HAP-1 (cell line): ENCODE measurements around the gene SLC22A14.
A peak's percentile ranks its signal among the peaks of the same experiment; 100 is the strongest.
"Not testable (repeated sequence)": the region's sequence is repeated elsewhere in the genome, so short reads cannot be mapped to it uniquely, and the experiment has no call there.

ENCODE experiments used
- DNase-seq, 2 experiments: peaks; one replicate each; pipeline ENCODE4 v3.0.0-alpha.2; 2016 to 2020; ENCODE audit warnings: low spot score in 2 of 2
- H3K27me3 ChIP-seq: fragments of 250-450 bp; sonication (Bioruptor Pico); 2 replicates; pipeline ENCODE4 v1.5.1; 2020; ENCODE audit warnings: low read depth, mild to moderate bottlenecking, moderate library complexity
- H3K36me3 ChIP-seq: fragments of 250-450 bp; sonication (Bioruptor Pico); replicated peaks from 2 replicates; pipeline ENCODE4 v1.5.1; 2020; ENCODE audit warnings: mild to moderate bottlenecking
- H3K4me1 ChIP-seq: fragments of 250-450 bp; sonication (Bioruptor Pico); 2 replicates; pipeline ENCODE4 v1.5.1; 2020; ENCODE audit warnings: mild to moderate bottlenecking
- H3K4me3 ChIP-seq: fragments of 250-450 bp; sonication (Bioruptor Pico); 2 replicates; pipeline ENCODE4 v1.5.1; 2020; ENCODE audit warnings: mild to moderate bottlenecking, moderate library complexity
- H3K9me3 ChIP-seq: fragments of 250-450 bp; sonication (Bioruptor Pico); 2 replicates; pipeline ENCODE4 v1.5.1; 2020; ENCODE audit warnings: mild to moderate bottlenecking, moderate library complexity
- in situ Hi-C: fragments of 300-500 bp; cut with MboI; formaldehyde crosslinking; loops from 3 replicates; pipeline ENCODE4 v1.14.3; 2020; ENCODE audit warnings: low sequenced_read_pairs, inconsistent platforms, mixed read lengths

Gene SLC22A14

DNA sequence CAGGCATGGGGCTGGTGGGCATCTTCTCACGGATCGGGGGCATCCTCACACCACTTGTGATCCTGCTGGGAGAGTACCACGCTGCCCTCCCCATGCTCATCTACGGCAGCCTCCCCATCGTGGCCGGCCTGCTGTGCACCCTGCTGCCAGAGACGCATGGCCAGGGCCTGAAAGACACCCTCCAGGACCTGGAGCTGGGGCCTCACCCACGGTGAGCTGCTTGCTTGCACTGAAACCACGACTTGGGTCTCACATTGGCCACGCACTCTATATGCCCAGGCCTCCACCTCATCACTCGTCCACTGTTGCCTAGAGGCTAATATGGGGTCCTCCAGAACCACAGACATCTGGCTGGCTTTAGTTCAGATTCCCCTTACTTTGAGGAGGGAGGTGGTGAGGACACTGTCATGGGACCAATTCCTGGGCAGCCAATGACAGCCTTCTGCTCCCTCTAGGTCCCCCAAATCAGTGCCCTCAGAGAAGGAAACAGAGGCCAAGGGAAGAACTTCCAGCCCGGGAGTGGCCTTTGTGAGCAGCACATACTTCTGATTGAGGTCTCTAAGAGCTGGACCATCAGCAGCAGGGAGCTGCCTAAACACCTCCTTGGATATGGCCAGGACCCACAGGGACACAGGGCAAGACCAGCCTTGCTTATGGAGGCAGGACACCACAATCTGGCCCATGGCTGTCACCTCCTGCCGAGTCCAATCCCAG, 5.0 kb upstream of the SLC22A14 start:
- H3K4me3 ChIP-seq: no peak overlapping the region
- in situ Hi-C loops: no loop called here
- no peaks in the 10 kb centered on the region for H3K9me3 ChIP-seq
- H3K4me1 ChIP-seq: 0 out of 2 replicates have a peak, but pooled peaks cover 3% of the 10 kb centered on the region
- no peak for DNase-seq
- H3K27me3 ChIP-seq: no peaks in the 10 kb centered on the region
- no peaks in the 10 kb centered on the region for H3K36me3 ChIP-seq

- no peak for DNase-seq
- no peaks in the 10 kb centered on the region for H3K27me3 ChIP-seq
- H3K4me3 ChIP-seq: no peak overlapping the region
- no peaks in the 10 kb centered on the region for H3K9me3 ChIP-seq
- no peaks in the 10 kb centered on the region for H3K4me1 ChIP-seq
- H3K36me3 ChIP-seq: no peaks in the 10 kb centered on the region
- in situ Hi-C loops: no loop called here
Measured at GRCh38 chr3:38278841-38279240, 3.3 kb upstream of the SLC22A14 start.

DNA sequence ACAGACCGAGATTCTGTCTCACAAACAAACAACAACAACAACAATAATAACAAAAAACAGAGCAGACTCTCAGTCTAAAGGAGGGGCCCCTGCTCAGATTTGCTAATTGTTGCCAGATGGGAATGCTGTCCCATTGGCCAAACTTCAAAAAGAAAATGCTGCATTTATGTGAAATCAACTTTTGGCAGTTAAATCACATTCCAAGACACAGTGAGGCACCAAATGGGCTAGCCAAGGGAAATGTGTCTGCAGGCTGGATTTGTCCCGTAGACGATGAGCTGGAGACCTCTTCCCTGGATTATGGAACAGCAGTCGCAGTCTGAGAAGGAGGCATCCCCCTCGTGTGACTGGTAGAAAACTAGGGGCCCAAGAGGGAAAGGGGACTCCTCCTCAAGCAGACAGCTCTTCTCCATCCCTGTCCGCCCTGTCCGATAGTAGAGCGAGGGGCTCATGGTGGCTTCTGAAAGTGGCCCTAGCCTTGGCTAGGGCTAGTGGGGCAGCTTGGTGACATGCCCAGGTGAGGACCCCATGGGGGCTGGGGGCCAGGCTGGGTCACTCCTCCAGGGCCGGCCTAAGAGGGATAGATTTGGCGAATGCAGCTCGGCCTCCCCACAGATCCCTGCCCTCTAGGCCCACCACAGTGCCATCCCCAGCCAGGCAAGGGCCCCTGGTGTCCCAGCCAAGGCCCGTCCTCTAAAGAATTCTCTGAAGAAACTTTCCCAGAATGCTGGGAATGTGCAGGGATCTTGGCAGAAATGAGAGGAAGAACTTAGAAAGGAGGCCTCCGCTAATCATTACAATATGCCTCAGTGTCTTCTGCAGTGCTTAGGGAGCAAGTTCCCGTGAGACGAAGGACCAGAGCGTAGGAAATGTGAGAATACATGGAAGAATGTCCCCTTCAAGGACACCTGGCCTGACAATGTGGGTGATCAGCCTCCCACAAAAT, 2.0 kb downstream of the SLC22A14 start:
- DNase-seq: no peak

GRCh38 chr3:38284756-38285150, 2.7 kb downstream of the SLC22A14 start:
- H3K36me3 ChIP-seq: no peaks in the 10 kb centered on the region
- DNase-seq: no peak
- no peaks in the 10 kb centered on the region for H3K9me3 ChIP-seq
- in situ Hi-C loops: no loop called here
- no peaks in the 10 kb centered on the region for H3K27me3 ChIP-seq
- no peaks in the 10 kb centered on the region for H3K4me1 ChIP-seq
- no peak overlapping the region for H3K4me3 ChIP-seq

More for the DNA sequence above, 2.0 kb downstream of the SLC22A14 start:
- H3K9me3 ChIP-seq: no peaks in the 10 kb centered on the region
- no peaks in the 10 kb centered on the region for H3K36me3 ChIP-seq
- no peaks in the 10 kb centered on the region for H3K4me1 ChIP-seq
- in situ Hi-C loops: no loop called here
- no peaks in the 10 kb centered on the region for H3K27me3 ChIP-seq
- H3K4me3 ChIP-seq: no peak overlapping the region

DNA sequence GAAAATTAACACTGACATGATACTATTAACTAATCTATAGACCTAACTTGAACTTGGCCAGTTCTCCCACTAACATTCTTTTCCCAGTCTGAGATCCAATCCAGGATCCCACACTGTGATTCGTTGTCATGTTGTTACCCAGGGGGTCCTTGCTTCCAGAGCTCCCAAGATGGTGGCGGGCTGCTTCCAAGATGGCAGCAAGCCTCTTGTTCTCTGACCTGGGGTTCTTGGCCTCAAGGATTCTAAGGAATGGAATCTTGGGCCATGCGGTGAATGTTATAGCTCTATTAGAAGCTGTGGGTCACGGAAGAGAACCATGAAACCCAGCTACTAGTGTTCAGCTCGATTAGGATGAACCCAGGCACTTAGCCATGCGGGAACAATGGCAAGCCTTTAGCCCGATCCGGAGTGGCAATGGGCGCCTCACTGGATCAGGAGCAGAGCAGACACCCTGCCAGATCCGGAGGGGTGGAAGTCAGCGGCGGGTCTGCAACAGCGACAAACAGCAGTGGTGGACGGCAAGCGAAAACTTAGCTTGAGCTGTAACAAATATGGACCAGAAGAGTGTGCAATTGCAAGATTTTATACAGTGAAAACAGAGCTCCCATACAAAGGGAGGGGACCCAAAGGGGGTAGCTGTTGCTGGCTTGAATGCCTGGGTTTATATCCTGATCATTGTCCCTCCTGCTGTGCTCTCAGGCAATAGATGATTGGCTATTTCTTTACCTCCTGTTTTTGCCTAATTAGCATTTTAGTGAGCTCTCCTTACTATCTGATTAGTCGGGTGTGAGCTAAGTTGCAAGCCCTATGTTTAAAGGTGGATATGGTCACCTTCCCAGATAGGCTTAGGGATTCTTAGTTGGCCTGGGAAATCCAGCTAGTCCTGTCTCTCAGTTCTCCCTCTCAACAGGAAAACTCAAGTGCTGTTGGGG, 7.5 kb downstream of the SLC22A14 start:
- H3K4me3 ChIP-seq, DNase-seq, H3K36me3 ChIP-seq, H3K4me1 ChIP-seq, H3K27me3 ChIP-seq, in situ Hi-C loops, H3K9me3 ChIP-seq: not testable (repeated sequence)

- DNase-seq, H3K9me3 ChIP-seq, in situ Hi-C loops, H3K4me1 ChIP-seq, H3K4me3 ChIP-seq, H3K27me3 ChIP-seq, H3K36me3 ChIP-seq: not testable (repeated sequence)
Measured at GRCh38 chr3:38297053-38297452, 15.0 kb downstream of the SLC22A14 start.

DNA sequence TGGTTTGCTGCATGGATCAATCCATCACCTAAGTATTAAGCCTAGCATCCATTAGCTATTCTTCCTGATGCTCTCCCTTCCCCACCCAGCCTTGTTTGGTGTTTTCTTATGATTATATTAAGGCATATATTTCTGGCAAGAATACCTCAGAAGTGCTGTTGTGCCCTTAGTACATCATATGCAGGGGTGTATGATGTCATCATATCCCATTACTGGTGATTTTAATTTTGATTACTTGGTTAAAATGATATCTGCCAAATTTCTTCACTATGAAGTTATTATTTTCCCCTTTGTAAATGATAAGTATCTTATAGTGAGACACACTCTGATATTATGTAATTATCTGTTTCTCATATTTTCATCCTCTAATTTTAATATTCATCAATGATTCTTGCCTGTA, 15.4 kb downstream of the SLC22A14 start:
- Histone ChIP-seq H3K4me1 (no peaks in the 10 kb centered on the region), H3K9me3 (no peaks in the 10 kb centered on the region), H3K36me3 (no peaks in the 10 kb centered on the region), H3K4me3 (no peak overlapping the region), H3K27me3 (no peaks in the 10 kb centered on the region; the same call in 1 of the 2 replicates)
- no peak for DNase-seq
- in situ Hi-C loops: no loop called here

DNA sequence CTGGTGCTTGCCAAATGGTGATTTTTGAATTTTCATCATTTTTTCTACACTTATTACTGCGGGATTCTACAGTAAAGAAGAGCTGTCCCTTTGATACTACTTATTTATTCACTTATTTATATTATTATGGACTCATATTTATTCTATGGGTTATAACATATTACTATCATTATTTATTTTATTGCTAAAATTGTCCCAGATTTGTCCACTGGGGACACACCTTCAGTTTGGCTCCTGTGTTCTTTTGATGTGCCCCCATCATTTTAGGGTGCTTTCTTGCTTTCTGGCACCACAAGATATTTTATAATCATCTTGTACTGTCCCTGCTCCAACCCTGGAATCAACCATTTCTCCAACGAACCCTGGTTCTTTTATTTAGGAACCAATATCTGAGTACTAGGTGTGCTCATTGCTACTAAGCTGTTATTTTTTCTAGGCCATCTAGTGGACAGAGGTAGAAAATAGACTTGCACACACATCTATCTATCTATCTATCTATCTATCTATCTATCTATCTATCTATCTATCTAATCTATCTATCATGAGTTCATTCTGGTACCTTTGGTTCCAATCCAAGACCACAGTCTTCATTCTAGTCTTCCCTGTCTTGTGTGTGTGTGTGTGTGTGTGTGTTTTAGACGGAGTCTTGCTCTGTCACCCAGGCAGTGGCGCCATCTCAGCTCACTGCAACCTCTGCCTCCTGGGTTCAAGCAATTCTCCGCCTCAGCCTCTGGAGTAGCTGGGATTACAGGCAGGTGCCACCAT, 16.0 kb downstream of the SLC22A14 start:
- in situ Hi-C loops: no loop called here
- no peaks in the 10 kb centered on the region; the same call in 1 of the 2 replicates for H3K27me3 ChIP-seq
- peak in 1 of 2 experiments; percentile 9 for DNase-seq
- H3K36me3 ChIP-seq: no peaks in the 10 kb centered on the region
- H3K4me1 ChIP-seq: no peaks in the 10 kb centered on the region
- H3K4me3 ChIP-seq: no peak overlapping the region
- H3K9me3 ChIP-seq: no peaks in the 10 kb centered on the region

- H3K9me3 ChIP-seq: no peaks in the 10 kb centered on the region
- no peaks in the 10 kb centered on the region for H3K36me3 ChIP-seq
- no peak overlapping the region for H3K4me3 ChIP-seq
- H3K27me3 ChIP-seq: no peaks in the 10 kb centered on the region
- no peak for DNase-seq
- H3K4me1 ChIP-seq: no peaks in the 10 kb centered on the region
- in situ Hi-C loops: no loop called here
Measured at GRCh38 chr3:38306941-38307340, 24.8 kb downstream of the SLC22A14 start.

DNA sequence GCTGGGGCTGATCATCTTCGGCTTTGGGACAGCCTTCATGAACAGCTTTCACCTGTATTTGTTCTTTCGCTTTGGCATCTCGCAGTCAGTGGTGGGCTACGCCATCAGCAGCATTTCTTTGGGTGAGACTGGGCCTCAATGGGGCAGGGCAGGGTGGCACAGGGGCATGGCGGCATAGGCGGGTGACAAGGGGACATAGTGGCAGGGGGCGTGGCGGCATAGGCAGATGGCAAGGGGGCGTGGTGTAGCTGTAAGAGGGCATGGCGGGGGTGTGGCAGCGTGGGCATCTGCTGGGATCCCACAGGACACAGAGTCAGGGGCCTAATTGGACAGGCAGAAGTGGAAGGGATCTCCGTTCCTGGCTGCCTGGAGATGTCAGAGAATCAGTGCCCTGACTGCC, 25.5 kb downstream of the SLC22A14 start:
- no peaks in the 10 kb centered on the region for H3K4me1 ChIP-seq
- no peak overlapping the region for H3K4me3 ChIP-seq
- no peaks in the 10 kb centered on the region for H3K36me3 ChIP-seq
- H3K9me3 ChIP-seq: no peaks in the 10 kb centered on the region
- in situ Hi-C loops: no loop called here
- no peaks in the 10 kb centered on the region for H3K27me3 ChIP-seq
- DNase-seq: no peak

DNA sequence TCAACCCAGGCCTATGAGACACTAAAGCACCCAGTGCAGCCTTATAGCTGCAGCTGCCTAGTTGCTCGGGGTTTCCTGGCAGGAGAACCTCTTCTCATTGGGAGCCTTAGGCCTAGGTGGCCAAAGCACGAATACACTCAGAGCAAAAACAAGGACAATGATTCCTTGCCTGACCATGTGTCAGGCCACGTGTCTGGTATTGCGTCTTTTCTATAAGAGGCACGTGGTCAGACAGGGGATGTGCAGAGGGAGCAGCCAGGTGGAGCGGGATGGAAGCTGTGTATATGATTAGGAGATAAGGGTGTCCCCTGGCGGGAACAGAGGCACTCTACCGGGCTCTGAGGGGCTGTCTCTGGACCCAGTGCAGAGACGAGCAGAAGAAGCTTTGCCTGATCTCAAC, 26.4 kb downstream of the SLC22A14 start:
- no peaks in the 10 kb centered on the region for H3K36me3 ChIP-seq
- H3K9me3 ChIP-seq: no peaks in the 10 kb centered on the region
- H3K4me3 ChIP-seq: no peak overlapping the region
- H3K4me1 ChIP-seq: no peaks in the 10 kb centered on the region
- no peaks in the 10 kb centered on the region for H3K27me3 ChIP-seq
- no peak for DNase-seq
- in situ Hi-C loops: no loop called here

DNA sequence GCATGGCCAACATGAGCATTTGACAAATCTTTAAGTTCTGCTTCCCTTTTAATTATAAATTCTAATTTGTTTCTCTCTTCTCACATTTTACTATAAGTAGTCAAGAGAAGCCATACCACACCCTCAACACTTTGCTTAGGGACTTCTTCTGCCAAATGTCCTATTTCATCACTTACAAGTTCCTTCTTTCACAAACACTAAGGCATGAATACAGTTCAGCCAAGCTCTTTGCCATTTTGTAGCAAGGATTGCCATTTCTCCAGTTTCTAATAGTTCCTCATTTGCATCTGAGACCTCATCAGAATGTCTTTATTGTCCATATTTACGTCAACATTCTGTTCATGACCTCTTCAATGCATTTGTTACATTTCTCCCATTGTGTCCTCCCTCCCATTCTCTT, 29.4 kb downstream of the SLC22A14 start:
- H3K36me3 ChIP-seq: no peaks in the 10 kb centered on the region
- DNase-seq: no peak
- no peaks in the 10 kb centered on the region for H3K27me3 ChIP-seq
- no peaks in the 10 kb centered on the region for H3K9me3 ChIP-seq
- in situ Hi-C loops: no loop called here
- no peak overlapping the region for H3K4me3 ChIP-seq
- no peaks in the 10 kb centered on the region for H3K4me1 ChIP-seq

- no peak overlapping the region for H3K4me3 ChIP-seq
- DNase-seq: no peak
- no peaks in the 10 kb centered on the region for H3K27me3 ChIP-seq
- in situ Hi-C loops: no loop called here
- H3K36me3 ChIP-seq: no peaks in the 10 kb centered on the region
- H3K4me1 ChIP-seq: no peaks in the 10 kb centered on the region
- no peaks in the 10 kb centered on the region for H3K9me3 ChIP-seq
Measured at GRCh38 chr3:38311941-38312340, 29.8 kb downstream of the SLC22A14 start.
